Measurements from ENCODE around the gene SLC1A2. TPM values are rescaled to one million over a fixed set of nuclear protein-coding genes. Genes with fewer than 3 reads are reported as not detected.

SLC1A2 gene
- total and polyA plus RNA-seq, 11 donors = 0.80 to 23.5 (median 5.2) TPM

DNA sequence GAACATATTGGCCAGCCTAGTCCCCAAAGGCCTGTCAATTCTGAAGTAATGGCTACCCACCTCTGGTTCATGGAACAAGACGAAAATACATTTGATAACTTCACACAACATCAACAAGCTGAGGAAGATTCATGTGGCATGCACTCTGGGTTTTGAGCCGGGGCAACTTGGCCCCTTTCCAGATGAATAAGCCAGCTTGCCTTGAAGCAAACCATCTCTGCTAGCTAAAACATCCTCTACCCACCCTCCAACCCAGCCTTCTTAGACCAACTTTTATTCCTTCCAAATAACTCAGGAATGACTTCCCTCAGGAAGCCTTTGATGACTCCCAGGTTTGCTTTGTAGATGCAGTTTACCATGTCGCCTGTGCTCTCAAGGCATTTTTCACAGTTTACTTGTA lies 94.4 kb downstream of the SLC1A2 start:
- H3K9me3 ChIP-seq = no peaks in the 10 kb centered on the region
- no peak overlapping the region for H3K4me3 ChIP-seq
- DNase-seq (no peak), ATAC-seq (no peak)
- no peaks in the 10 kb centered on the region for H3K36me3 ChIP-seq
- no peak for TF ChIP-seq POLR2A (IDR thresholded peaks at IDR 0.05)
- TF ChIP-seq, protein P1, sequence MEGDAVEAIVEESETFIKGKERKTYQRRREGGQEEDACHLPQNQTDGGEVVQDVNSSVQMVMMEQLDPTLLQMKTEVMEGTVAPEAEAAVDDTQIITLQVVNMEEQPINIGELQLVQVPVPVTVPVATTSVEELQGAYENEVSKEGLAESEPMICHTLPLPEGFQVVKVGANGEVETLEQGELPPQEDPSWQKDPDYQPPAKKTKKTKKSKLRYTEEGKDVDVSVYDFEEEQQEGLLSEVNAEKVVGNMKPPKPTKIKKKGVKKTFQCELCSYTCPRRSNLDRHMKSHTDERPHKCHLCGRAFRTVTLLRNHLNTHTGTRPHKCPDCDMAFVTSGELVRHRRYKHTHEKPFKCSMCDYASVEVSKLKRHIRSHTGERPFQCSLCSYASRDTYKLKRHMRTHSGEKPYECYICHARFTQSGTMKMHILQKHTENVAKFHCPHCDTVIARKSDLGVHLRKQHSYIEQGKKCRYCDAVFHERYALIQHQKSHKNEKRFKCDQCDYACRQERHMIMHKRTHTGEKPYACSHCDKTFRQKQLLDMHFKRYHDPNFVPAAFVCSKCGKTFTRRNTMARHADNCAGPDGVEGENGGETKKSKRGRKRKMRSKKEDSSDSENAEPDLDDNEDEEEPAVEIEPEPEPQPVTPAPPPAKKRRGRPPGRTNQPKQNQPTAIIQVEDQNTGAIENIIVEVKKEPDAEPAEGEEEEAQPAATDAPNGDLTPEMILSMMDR (IDR thresholded peaks at IDR 0.05) = no peak
- 85 to 89% (median 87%) methylated on average over 3 of the region's 3 CpGs for WGBS, 4 donors
- peaks cover 0 to 50% (median 21%) of the 10 kb centered on the region in 12 donors for H3K4me1 ChIP-seq
- intact Hi-C loops (cut with DNase I) = no loop called here
- no peak overlapping the region for H3K27ac ChIP-seq
- H3K27me3 ChIP-seq = no peaks in the 10 kb centered on the region

DNA sequence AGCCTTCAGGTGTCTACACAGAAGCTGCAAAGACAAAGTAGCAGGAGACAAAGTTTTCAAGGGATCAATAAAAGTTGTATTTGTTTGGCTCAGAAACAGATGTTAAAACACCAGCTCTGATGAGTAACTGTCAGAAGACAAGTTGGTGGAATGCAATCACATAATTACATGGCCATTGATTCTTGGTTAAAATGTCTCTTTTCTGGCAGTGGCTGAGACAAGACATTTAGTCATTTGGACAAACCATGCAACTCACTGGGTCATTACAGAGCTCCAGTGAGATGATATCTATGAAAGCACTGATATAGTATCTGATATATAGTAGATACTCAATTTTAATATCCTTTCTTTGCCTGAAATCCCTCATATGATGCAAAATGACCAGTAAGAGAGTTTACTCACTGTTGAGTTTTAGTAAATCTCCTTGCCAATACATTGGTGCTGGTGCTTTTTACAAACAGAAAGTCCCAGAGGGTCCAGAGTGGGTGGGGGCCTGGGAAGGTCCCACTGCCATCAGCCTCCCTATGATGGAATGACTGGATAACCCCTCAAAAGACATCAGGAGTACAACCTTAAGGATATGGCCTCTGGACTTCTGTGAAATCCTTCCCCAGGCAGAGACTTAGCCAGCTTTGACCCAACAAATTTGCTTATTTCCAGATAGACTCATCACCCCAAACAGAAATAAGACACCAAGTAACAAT lies 95.0 kb downstream of the SLC1A2 start:
- TF ChIP-seq, protein P1 (IDR thresholded peaks at IDR 0.05) = no peak
- TF ChIP-seq POLR2A (IDR thresholded peaks at IDR 0.05) = no peak
- Histone ChIP-seq H3K27me3 (no peaks in the 10 kb centered on the region), H3K4me3 (no peak overlapping the region), H3K27ac (no peak overlapping the region), H3K9me3 (no peaks in the 10 kb centered on the region), H3K36me3 (no peaks in the 10 kb centered on the region), H3K4me1 (peaks cover 0 to 48% (median 21%) of the 10 kb centered on the region in 12 donors)
- no peak for ATAC-seq
- no peak for DNase-seq
- intact Hi-C loops (cut with DNase I) = no loop called here

DNA sequence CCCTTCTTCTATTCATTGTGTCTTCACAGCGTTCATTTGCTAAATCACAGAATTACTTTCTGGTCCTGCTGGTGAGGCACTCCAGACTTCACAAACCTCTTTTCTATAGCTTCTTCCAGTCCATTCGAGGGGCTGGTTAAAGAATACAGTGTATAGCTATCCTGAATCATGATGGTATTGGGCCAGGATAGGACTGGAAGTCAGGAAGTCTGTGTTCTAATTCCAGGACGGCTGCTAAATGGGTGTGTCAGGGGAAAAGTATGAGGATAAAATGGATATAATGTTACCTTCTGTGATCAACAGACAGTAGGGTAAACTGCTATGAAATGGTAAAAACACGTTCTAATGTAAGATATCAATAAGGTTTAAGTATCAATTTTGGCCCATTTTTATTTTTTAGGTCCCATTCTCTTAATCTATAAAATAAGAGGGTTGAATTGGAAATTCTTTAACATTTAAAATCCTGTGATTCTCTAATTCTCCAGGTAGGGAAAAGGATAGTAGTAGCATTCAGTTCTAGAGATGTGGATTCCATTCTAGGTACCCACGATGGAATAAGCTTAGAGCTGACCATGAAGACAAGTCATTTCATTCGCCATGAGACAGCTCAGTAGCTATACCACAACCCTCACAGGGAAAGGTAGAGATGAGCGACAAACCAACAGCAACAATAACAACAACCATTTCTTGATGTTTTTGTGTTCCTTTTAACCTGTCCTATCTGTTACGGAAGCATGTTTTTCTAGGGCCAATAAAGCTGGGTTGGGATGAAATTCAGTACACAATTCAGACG lies 96.1 kb downstream of the SLC1A2 start:
- no peak overlapping the region for H3K4me3 ChIP-seq
- peak overlapping the region in 1 of 12 donors; percentile 46 for H3K27ac ChIP-seq
- ATAC-seq (no peak), DNase-seq (no peak)
- H3K36me3 ChIP-seq = no peaks in the 10 kb centered on the region
- 77 to 86% (median 84%) methylated on average over 9 of the region's 9 CpGs for WGBS, 4 donors
- intact Hi-C loops (cut with DNase I) = no loop called here
- H3K9me3 ChIP-seq = no peaks in the 10 kb centered on the region
- TF ChIP-seq POLR2A (IDR thresholded peaks at IDR 0.05) = no peak
- TF ChIP-seq, protein P1 (IDR thresholded peaks at IDR 0.05) = no peak
- H3K4me1 ChIP-seq = peaks cover 0 to 44% (median 23%) of the 10 kb centered on the region in 12 donors
- no peaks in the 10 kb centered on the region for H3K27me3 ChIP-seq

DNA sequence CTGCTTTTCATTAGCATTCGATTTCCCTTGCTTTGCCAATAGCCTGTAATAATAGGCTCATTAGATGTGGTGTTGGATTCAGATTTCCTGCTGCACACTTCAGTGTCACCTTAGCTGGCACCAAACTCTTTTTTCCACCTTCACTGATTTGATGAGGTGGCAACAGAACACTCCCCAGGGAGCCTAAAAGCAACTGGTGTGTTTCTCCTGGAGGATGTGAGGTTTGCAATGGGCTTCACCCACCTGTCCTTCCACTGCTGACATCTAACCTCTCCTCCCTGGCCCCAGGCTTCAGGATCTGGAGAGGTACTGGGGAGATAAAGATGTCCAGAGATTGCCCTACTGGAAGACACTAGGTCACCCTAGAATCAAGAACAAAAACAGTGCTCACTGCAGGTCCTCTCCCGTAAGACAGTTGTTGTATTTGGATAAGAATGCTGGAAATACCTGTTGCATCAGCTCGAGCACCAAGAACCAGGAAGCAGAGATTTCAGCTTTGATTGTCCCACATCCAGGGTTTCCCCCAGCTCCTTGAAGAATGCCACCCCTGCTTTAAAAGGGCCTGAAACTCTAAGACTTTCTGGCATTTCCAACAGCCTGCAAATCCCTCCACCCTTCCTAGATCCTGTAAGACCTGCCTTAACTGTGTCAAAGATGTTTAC lies 96.9 kb downstream of the SLC1A2 start:
- H3K4me1 ChIP-seq = peaks cover 0 to 44% (median 23%) of the 10 kb centered on the region in 12 donors

More for the DNA sequence above, 96.9 kb downstream of the SLC1A2 start:
- intact Hi-C loops (cut with DNase I) = no loop called here
- WGBS, 4 donors = 67 to 70% (median 69%) methylated on average over 3 of the region's 3 CpGs
- Histone ChIP-seq H3K9me3 (no peaks in the 10 kb centered on the region), H3K36me3 (no peaks in the 10 kb centered on the region), H3K27ac (peak overlapping the region in 4 of 12 donors; percentile 32 to 55 (median 40)), H3K27me3 (no peaks in the 10 kb centered on the region), H3K4me3 (no peak overlapping the region)
- no peak for DNase-seq
- no peak for TF ChIP-seq POLR2A (IDR thresholded peaks at IDR 0.05)
- ATAC-seq = peak in 2 of 4 donors; percentile 4 to 10

Data from heart left ventricle (tissue), 16 donors.